GM19099 (cell line): ENCODE measurements around the gene CHMP2A.

ENCODE experiments used
- POLR2A ChIP-seq: IDR thresholded peaks from 3 replicates; pipeline ENCODE4 v1.6.1; 2011; ENCODE audit warnings: low read depth; ENCODE audit not compliant: insufficient read length; ENCODE audit errors: extremely low read depth

Gene CHMP2A

GRCh38 chr19:58560007-58560887, 5.3 kb upstream of the CHMP2A start:
- TF ChIP-seq POLR2A = no peak

- TF ChIP-seq POLR2A = peak; percentile 80
Measured at GRCh38 chr19:58559275-58560006, 4.5 kb upstream of the CHMP2A start.

GRCh38 chr19:58558623-58559274, 3.8 kb upstream of the CHMP2A start:
- TF ChIP-seq POLR2A = peak; percentile 70

- no peak for TF ChIP-seq POLR2A
Measured at GRCh38 chr19:58558066-58558622, 3.2 kb upstream of the CHMP2A start, which contains the start of gene UBE2M. UBE2M (minus strand) TSS chr19:58558611; CDS start chr19:58558381, 230 bp downstream.

GRCh38 chr19:58557221-58558065, 2.5 kb upstream of the CHMP2A start:
- TF ChIP-seq POLR2A = no peak

GRCh38 chr19:58556622-58557220, 1.8 kb upstream of the CHMP2A start:
- TF ChIP-seq POLR2A = no peak

- TF ChIP-seq POLR2A = no peak
Measured at GRCh38 chr19:58555920-58556621, 1.2 kb upstream of the CHMP2A start.

GRCh38 chr19:58555369-58555885, 522 bp upstream of the CHMP2A start:
- TF ChIP-seq POLR2A = no peak

- no peak for TF ChIP-seq POLR2A
Measured at GRCh38 chr19:58553799-58554493, 959 bp downstream of the CHMP2A start.

- no peak for TF ChIP-seq POLR2A
Measured at GRCh38 chr19:58552655-58553054, 2.2 kb downstream of the CHMP2A start.

GRCh38 chr19:58551577-58552471, 3.1 kb downstream of the CHMP2A start:
- TF ChIP-seq POLR2A = no peak
